ENCODE measurements around the gene MYOG. TPM values are rescaled to one million over a fixed set of nuclear protein-coding genes. Genes with fewer than 3 reads are reported as not detected.

MYOG gene
- total and polyA plus RNA-seq, 2 experiments from 2014 or later = not detected

- H3K27me3 Mint-ChIP-seq (ENCODE audit: insufficient read depth, low read depth, poor library complexity) = peaks cover 22% of the 10 kb centered on the region
- no peaks in the 10 kb centered on the region; the same call in 1 of the 2 replicates for H3K4me1 ChIP-seq (ENCODE audit: insufficient read depth)
- no peak overlapping the region for H3K4me3 ChIP-seq
- no peak overlapping the region for H3K27ac ChIP-seq (ENCODE audit: low read depth)
- H3K36me3 ChIP-seq (ENCODE audit: insufficient read depth) = no peaks in the 10 kb centered on the region
- H3K9me2 ChIP-seq (ENCODE audit: insufficient read depth) = no peaks in the 10 kb centered on the region
- no peaks in the 10 kb centered on the region for H3K36me3 Mint-ChIP-seq (ENCODE audit: low read depth)
- H3K4me2 ChIP-seq = no peak overlapping the region
- H3K4me3 Mint-ChIP-seq = no peak overlapping the region
- H3K9me3 Mint-ChIP-seq = no peaks in the 10 kb centered on the region; the same call in 2 of the 3 replicates
- H3F3A ChIP-seq (replicated peaks; ENCODE audit: low read depth) = no peaks in the 10 kb centered on the region
- H3K27ac Mint-ChIP-seq = no peak overlapping the region
- H3K4me1 Mint-ChIP-seq = peaks cover 20% of the 10 kb centered on the region
- H4K20me1 ChIP-seq (replicated peaks; ENCODE audit: insufficient read depth) = no peaks in the 10 kb centered on the region
- no peak overlapping the region for H2AFZ ChIP-seq
- ATAC-seq (no peak), DNase-seq (ENCODE audit: low spot score) (no peak)
- no peaks in the 10 kb centered on the region for H3K79me2 ChIP-seq (replicated peaks; ENCODE audit: insufficient read depth)
- TF ChIP-seq, protein P1, sequence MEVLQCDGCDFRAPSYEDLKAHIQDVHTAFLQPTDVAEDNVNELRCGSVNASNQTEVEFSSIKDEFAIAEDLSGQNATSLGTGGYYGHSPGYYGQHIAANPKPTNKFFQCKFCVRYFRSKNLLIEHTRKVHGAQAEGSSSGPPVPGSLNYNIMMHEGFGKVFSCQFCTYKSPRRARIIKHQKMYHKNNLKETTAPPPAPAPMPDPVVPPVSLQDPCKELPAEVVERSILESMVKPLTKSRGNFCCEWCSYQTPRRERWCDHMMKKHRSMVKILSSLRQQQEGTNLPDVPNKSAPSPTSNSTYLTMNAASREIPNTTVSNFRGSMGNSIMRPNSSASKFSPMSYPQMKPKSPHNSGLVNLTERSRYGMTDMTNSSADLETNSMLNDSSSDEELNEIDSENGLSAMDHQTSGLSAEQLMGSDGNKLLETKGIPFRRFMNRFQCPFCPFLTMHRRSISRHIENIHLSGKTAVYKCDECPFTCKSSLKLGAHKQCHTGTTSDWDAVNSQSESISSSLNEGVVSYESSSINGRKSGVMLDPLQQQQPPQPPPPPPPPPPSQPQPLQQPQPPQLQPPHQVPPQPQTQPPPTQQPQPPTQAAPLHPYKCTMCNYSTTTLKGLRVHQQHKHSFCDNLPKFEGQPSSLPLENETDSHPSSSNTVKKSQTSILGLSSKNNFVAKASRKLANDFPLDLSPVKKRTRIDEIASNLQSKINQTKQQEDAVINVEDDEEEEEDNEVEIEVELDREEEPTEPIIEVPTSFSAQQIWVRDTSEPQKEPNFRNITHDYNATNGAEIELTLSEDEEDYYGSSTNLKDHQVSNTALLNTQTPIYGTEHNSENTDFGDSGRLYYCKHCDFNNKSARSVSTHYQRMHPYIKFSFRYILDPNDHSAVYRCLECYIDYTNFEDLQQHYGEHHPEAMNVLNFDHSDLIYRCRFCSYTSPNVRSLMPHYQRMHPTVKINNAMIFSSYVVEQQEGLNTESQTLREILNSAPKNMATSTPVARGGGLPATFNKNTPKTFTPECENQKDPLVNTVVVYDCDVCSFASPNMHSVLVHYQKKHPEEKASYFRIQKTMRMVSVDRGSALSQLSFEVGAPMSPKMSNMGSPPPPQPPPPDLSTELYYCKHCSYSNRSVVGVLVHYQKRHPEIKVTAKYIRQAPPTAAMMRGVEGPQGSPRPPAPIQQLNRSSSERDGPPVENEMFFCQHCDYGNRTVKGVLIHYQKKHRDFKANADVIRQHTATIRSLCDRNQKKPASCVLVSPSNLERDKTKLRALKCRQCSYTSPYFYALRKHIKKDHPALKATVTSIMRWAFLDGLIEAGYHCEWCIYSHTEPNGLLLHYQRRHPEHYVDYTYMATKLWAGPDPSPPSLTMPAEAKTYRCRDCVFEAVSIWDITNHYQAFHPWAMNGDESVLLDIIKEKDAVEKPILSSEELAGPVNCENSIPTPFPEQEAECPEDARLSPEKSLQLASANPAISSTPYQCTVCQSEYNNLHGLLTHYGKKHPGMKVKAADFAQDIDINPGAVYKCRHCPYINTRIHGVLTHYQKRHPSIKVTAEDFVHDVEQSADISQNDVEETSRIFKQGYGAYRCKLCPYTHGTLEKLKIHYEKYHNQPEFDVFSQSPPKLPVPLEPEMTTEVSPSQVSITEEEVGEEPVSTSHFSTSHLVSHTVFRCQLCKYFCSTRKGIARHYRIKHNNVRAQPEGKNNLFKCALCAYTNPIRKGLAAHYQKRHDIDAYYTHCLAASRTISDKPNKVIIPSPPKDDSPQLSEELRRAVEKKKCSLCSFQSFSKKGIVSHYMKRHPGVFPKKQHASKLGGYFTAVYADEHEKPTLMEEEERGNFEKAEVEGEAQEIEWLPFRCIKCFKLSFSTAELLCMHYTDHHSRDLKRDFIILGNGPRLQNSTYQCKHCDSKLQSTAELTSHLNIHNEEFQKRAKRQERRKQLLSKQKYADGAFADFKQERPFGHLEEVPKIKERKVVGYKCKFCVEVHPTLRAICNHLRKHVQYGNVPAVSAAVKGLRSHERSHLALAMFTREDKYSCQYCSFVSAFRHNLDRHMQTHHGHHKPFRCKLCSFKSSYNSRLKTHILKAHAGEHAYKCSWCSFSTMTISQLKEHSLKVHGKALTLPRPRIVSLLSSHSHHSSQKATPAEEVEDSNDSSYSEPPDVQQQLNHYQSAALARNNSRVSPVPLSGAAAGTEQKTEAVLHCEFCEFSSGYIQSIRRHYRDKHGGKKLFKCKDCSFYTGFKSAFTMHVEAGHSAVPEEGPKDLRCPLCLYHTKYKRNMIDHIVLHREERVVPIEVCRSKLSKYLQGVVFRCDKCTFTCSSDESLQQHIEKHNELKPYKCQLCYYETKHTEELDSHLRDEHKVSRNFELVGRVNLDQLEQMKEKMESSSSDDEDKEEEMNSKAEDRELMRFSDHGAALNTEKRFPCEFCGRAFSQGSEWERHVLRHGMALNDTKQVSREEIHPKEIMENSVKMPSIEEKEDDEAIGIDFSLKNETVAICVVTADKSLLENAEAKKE (CRISPR knock-in tag; IDR thresholded peaks at IDR 0.05) = no peak
- TF ChIP-seq, protein P2, sequence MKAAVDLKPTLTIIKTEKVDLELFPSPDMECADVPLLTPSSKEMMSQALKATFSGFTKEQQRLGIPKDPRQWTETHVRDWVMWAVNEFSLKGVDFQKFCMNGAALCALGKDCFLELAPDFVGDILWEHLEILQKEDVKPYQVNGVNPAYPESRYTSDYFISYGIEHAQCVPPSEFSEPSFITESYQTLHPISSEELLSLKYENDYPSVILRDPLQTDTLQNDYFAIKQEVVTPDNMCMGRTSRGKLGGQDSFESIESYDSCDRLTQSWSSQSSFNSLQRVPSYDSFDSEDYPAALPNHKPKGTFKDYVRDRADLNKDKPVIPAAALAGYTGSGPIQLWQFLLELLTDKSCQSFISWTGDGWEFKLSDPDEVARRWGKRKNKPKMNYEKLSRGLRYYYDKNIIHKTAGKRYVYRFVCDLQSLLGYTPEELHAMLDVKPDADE (IDR thresholded peaks at IDR 0.05) = no peak
- no peak for TF ChIP-seq ZNF114 (CRISPR knock-in tag; IDR thresholded peaks at IDR 0.05)
- no peak for TF ChIP-seq NANOG (IDR thresholded peaks at IDR 0.05; ENCODE audit: borderline replicate concordance)
- TF ChIP-seq REST (IDR thresholded peaks at IDR 0.05; ENCODE audit: unreplicated experiment) = no peak
- TF ChIP-seq STAT1 (IDR thresholded peaks at IDR 0.05; ENCODE audit: unreplicated experiment) = no peak
- H3K27me3 ChIP-seq (ENCODE audit: insufficient read depth) = peaks cover 10% of the 10 kb centered on the region
These were observed 34.7 kb upstream of the MYOG start for GRCh38 chr1:203120325-203121153.
